H1 (cell line): ENCODE data around the gene HS2ST1. TPM values are rescaled to one million over a fixed set of nuclear protein-coding genes. Genes with fewer than 3 reads are reported as not detected.

Experiments used
- CTCF ChIA-PET: fragments of 300-600 bp; sonication (Branson Sonifier 250); formaldehyde crosslinking; loops from one replicate; lab custom pipeline; 2021; ENCODE audit not compliant: partially characterized antibody; lab: Charles Lee
- POLR2A ChIA-PET: fragments of 300-600 bp; sonication (Branson Sonifier 250); formaldehyde crosslinking; loops from one replicate; lab custom pipeline; 2021; ENCODE audit warnings: inconsistent platforms; ENCODE audit not compliant: partially characterized antibody; lab: Charles Lee
- DNase-seq, 2 experiments: peaks; one replicate each; pipeline versions ENCODE4 v3.0.0 to v3.0.0-alpha.2; 2010 to 2022; ENCODE audit warnings: low spot score in 2 of 2, low read depth in 1 of 2, mixed read lengths in 1 of 2
- FAIRE-seq: peaks from 2 replicates; lab custom pipeline; 2011; peaks lifted over from hg19 to GRCh38; lab: Jason Lieb, UNC
- H2AFZ ChIP-seq: 2 replicates; pipeline ENCODE4 v1.8.1; 2012; ENCODE audit warnings: low read length, inconsistent platforms
- H2AK5ac ChIP-seq: 2 replicates; pipeline ENCODE4 v1.6.1; 2013; ENCODE audit warnings: low read depth, low read length
- H2BK120ac ChIP-seq: replicated peaks from 2 replicates; pipeline ENCODE3; 2013; ENCODE audit warnings: low read depth, low read length, inconsistent platforms
- H2BK12ac ChIP-seq: 2 replicates; pipeline ENCODE4 v1.6.1; 2013; ENCODE audit warnings: low read depth, low read length
- H2BK15ac ChIP-seq: 2 replicates; pipeline ENCODE4 v1.6.1; 2013; ENCODE audit warnings: low read length
- H2BK20ac ChIP-seq: 2 replicates; pipeline ENCODE4 v1.6.1; 2013; ENCODE audit warnings: low read length
- H2BK5ac ChIP-seq: 2 replicates; pipeline ENCODE4 v1.6.1; 2013; ENCODE audit warnings: low read depth, low read length
- H3K14ac ChIP-seq: 2 replicates; pipeline ENCODE4 v1.6.1; 2013; ENCODE audit warnings: inconsistent platforms; ENCODE audit not compliant: insufficient read length
- H3K18ac ChIP-seq: 2 replicates; pipeline ENCODE4 v1.6.1; 2013; ENCODE audit warnings: low read length; ENCODE audit errors: extremely low read depth
- H3K23ac ChIP-seq: 2 replicates; pipeline ENCODE4 v1.6.1; 2013; ENCODE audit warnings: inconsistent platforms; ENCODE audit not compliant: insufficient read length
- H3K23me2 ChIP-seq: 2 replicates; pipeline ENCODE4 v1.6.1; 2013; ENCODE audit warnings: low read depth, low read length
- H3K27ac ChIP-seq: 2 replicates; pipeline ENCODE4 v1.6.1; 2011; ENCODE audit warnings: low read depth, low read length, inconsistent platforms
- H3K27me3 ChIP-seq, 4 experiments: replicated peaks in 1 of 4; 1 replicate in 1 of 4; 2 replicates in 3 of 4; pipeline versions ENCODE4 v1.6.1 to v1.8.1; 2011 to 2013; ENCODE audit warnings: low read length in 3 of 4, mild to moderate bottlenecking in 3 of 4, inconsistent platforms in 2 of 4, mixed read lengths in 2 of 4, moderate library complexity in 1 of 4; ENCODE audit not compliant: control insufficient read depth in 3 of 4, insufficient read depth in 3 of 4; ENCODE audit errors: extremely low read depth in 1 of 4
- H3K36me3 ChIP-seq, 4 experiments: 2 replicates each; pipeline versions ENCODE4 v1.6.1 to v1.8.1; 2011 to 2013; ENCODE audit warnings: mild to moderate bottlenecking in 4 of 4, low read length in 3 of 4, moderate library complexity in 2 of 4, control low read depth in 1 of 4, inconsistent platforms in 1 of 4; ENCODE audit not compliant: insufficient read depth in 4 of 4, control insufficient read depth in 2 of 4
- H3K4ac ChIP-seq: replicated peaks from 2 replicates; pipeline ENCODE3; 2013; ENCODE audit warnings: low read length, low read depth, mixed read lengths, inconsistent platforms; ENCODE audit not compliant: insufficient read length
- H3K4me1 ChIP-seq, 4 experiments: replicated peaks in 1 of 4; 1 replicate in 1 of 4; 2 replicates in 3 of 4; pipeline versions ENCODE4 v1.6.1 to v1.8.1; 2011 to 2013; ENCODE audit warnings: low read length in 3 of 4, inconsistent platforms in 2 of 4, mixed read lengths in 1 of 4; ENCODE audit not compliant: insufficient read depth in 4 of 4, control insufficient read depth in 3 of 4
- H3K4me2 ChIP-seq, 2 experiments: 2 replicates each; pipeline versions ENCODE4 v1.6.1 to v1.8.1; 2011 to 2013; ENCODE audit warnings: low read depth in 2 of 2, low read length in 2 of 2, control low read depth in 1 of 2, inconsistent platforms in 1 of 2, mild to moderate bottlenecking in 1 of 2; ENCODE audit not compliant: insufficient read depth in 1 of 2
- H3K4me3 ChIP-seq, 4 experiments: fragments of 200-600, 300-600 bp in 1 of 4; sonication (generic), shearing (Covaris generic), sonication (Bioruptor Twin) in 1 of 4; 2 replicates each; pipeline versions ENCODE4 v1.5.1 to v1.8.1; 2011 to 2016; ENCODE audit warnings: low read length in 4 of 4, low read depth in 3 of 4, control low read depth in 2 of 4, inconsistent platforms in 2 of 4, mild to moderate bottlenecking in 2 of 4, mixed read lengths in 1 of 4, moderate library complexity in 1 of 4; ENCODE audit not compliant: insufficient read depth in 2 of 4; ENCODE audit errors: extremely low read depth in 1 of 4
- H3K56ac ChIP-seq: replicated peaks from 2 replicates; pipeline ENCODE3; 2013; ENCODE audit warnings: low read depth, mild to moderate bottlenecking, mixed read lengths, low read length, inconsistent platforms; ENCODE audit not compliant: insufficient read length
- H3K79me1 ChIP-seq: 2 replicates; pipeline ENCODE4 v1.6.1; 2013; ENCODE audit warnings: low read depth, low read length, control low read depth
- H3K79me2 ChIP-seq, 2 experiments: 2 replicates each; pipeline versions ENCODE4 v1.6.1 to v1.8.1; 2012 to 2013; ENCODE audit warnings: low read length in 2 of 2, mild to moderate bottlenecking in 2 of 2, inconsistent platforms in 1 of 2; ENCODE audit not compliant: insufficient read depth in 2 of 2, control insufficient read depth in 1 of 2
- H3K9ac ChIP-seq, 4 experiments: replicated peaks in 1 of 4; 1 replicate in 1 of 4; 2 replicates in 3 of 4; pipeline versions ENCODE4 v1.6.1 to v1.8.1; 2011 to 2013; ENCODE audit warnings: low read depth in 3 of 4, low read length in 3 of 4, control low read depth in 2 of 4, mild to moderate bottlenecking in 2 of 4, moderate library complexity in 2 of 4, inconsistent platforms in 1 of 4; ENCODE audit errors: extremely low read depth in 1 of 4
- H3K9me3 ChIP-seq, 2 experiments: 2 replicates each; pipeline versions ENCODE4 v1.6.1 to v1.8.1; 2012 to 2013; ENCODE audit warnings: mild to moderate bottlenecking in 2 of 2, moderate library complexity in 2 of 2, control low read depth in 1 of 2, inconsistent platforms in 1 of 2, low read depth in 1 of 2, low read length in 1 of 2, mixed read lengths in 1 of 2; ENCODE audit not compliant: insufficient read depth in 2 of 2
- H4K20me1 ChIP-seq, 2 experiments: replicated peaks in 1 of 2; 2 replicates each; pipeline versions ENCODE3 to v1.8.1; 2011 to 2013; ENCODE audit warnings: inconsistent platforms in 2 of 2, low read length in 2 of 2, mild to moderate bottlenecking in 1 of 2; ENCODE audit not compliant: insufficient read depth in 2 of 2, control insufficient read depth in 1 of 2
- H4K5ac ChIP-seq: 2 replicates; pipeline ENCODE4 v1.6.1; 2013; ENCODE audit warnings: low read length, low read depth, mixed read lengths, inconsistent platforms; ENCODE audit not compliant: insufficient read length
- H4K8ac ChIP-seq: 2 replicates; pipeline ENCODE4 v1.8.0; 2013; ENCODE audit warnings: mild to moderate bottlenecking, moderate library complexity, low read length, inconsistent platforms; ENCODE audit not compliant: insufficient read depth; ENCODE audit errors: extremely low read depth
- H4K91ac ChIP-seq: replicated peaks from 2 replicates; pipeline ENCODE3; 2013; ENCODE audit warnings: low read length, mixed read lengths, inconsistent platforms; ENCODE audit not compliant: insufficient read length
- CEBPB ChIP-seq: IDR thresholded peaks from 2 replicates; pipeline ENCODE4 v1.6.1; 2012; ENCODE audit warnings: low read depth, low read length
- POU5F1 ChIP-seq: IDR thresholded peaks from 2 replicates; pipeline ENCODE4 v1.6.1; 2011; ENCODE audit warnings: low read depth, mild to moderate bottlenecking, low read length, moderate library complexity
- RNF2 ChIP-seq: fragments of 200-900, 300-1000 bp; sonication (generic); IDR thresholded peaks from 2 replicates; pipeline ENCODE4 v1.7.1; 2016; ENCODE audit warnings: borderline replicate concordance, low read depth, mild to moderate bottlenecking, antibody characterized with exemption, low read length; ENCODE audit not compliant: poor library complexity, severe bottlenecking; ENCODE audit errors: missing control alignments
- WGBS, 2 experiments: shearing (Covaris generic) in 1 of 2; methylation state at CpG; one replicate each; pipeline versions ENCODE4 v1.1.6 to v1.1.7; 2013 to 2015; ENCODE audit warnings: low lambda C conversion rate in 2 of 2, mixed read lengths in 2 of 2, inconsistent platforms in 1 of 2, low coverage in 1 of 2, missing lambda C conversion rate in 1 of 2; ENCODE audit not compliant: insufficient replicate concordance in 2 of 2, insufficient coverage in 1 of 2, insufficient read length in 1 of 2; ENCODE audit errors: extremely low coverage in 1 of 2, missing lambda C conversion rate in 1 of 2; 5-methylcytosine and 5-hydroxymethylcytosine counted together
- polyA plus RNA-seq, 7 experiments: library from polyadenylated mRNA; depleted of rRNA in 3 of 7; stranded (reverse) in 5 of 7; unstranded in 2 of 7; fragments of >200 nt in 5 of 7; fragments of 200-250 nt in 2 of 7; gene quantifications; 1 replicate in 5 of 7; 2 replicates in 1 of 7; 4 replicates in 1 of 7; pipeline versions ENCODE4 v1.2.1 to v1.2.3, GENCODE V29; 2011 to 2013; ENCODE audit warnings: missing spikeins in 2 of 7, mixed read lengths in 2 of 7
- total RNA-seq: library from RNA; stranded (reverse); fragmentation: NEBNext Ultra II Directional; extraction: Animal tissue kit (Norgen Biotek cat#: 25700); gene quantifications from 2 replicates; pipeline ENCODE4 v1.2.1, GENCODE V29; 2021

The HS2ST1 gene
- total and polyA plus RNA-seq, 2 of the 8 experiments (the other 6 are each of a cell fraction or from before 2014, with no cell fraction given), result 5.2 to 28.3 TPM

DNA sequence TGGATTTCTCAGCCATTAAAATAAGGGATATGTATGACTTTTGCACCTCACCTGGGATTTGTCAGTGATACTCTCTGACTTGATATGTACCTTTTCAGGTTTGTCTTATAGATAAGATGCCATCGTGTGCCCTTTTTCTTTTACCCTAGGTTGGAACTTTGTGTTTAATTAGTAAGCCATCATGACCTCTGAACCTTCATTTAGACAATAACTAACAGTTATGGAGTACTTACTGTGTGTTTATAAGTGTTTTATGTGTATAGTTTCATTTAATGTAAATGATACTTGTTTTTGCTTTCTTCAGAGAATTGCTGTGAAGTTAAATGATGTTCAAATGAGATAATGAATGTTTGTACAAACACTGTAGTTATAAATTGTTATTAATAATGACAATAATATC lies 14.4 kb downstream of the HS2ST1 start:
- H4K5ac ChIP-seq, result no peak overlapping the region
- 100% methylated on average over 1 of the region's 1 CpG; no CpG with 5 or more reads in 1 of the 2 experiments for WGBS, 2 experiments
- H2BK12ac ChIP-seq, result no peak overlapping the region
- no peak overlapping the region for H3K27ac ChIP-seq
- H3K9ac ChIP-seq, result no peak overlapping the region
- H4K20me1 ChIP-seq, result no peaks in the 10 kb centered on the region
- no peak overlapping the region for H4K8ac ChIP-seq
- H2BK15ac ChIP-seq, result no peak overlapping the region
- peaks cover under 1 to 5% (median 3%) of the 10 kb centered on the region in 4 experiments; a peak in 4 of 7 replicates for H3K4me1 ChIP-seq
- no peak overlapping the region for H2AK5ac ChIP-seq
- ChIA-PET POLR2A (no interaction called here), CTCF (interaction anchor here (1.1 kb wide), 1 partner anchor 38 kb away, joined by 5 read pairs; no protein-coding TSS in a partner anchor)
- H3K27me3 ChIP-seq, result no peaks in the 10 kb centered on the region
- FAIRE-seq (no peak), DNase-seq (no peak)
- H3K23me2 ChIP-seq, result no peaks in the 10 kb centered on the region
- H3K4me2 ChIP-seq, result no peak overlapping the region
- no peak overlapping the region for H2AFZ ChIP-seq
- H3K14ac ChIP-seq, result no peak overlapping the region
- no peak overlapping the region for H2BK20ac ChIP-seq
- no peak overlapping the region for H3K4ac ChIP-seq
- no peak overlapping the region for H3K56ac ChIP-seq
- H2BK120ac ChIP-seq, result no peak overlapping the region
- peaks cover 3 to 99% of the 10 kb centered on the region in 2 experiments for H3K79me2 ChIP-seq
- H2BK5ac ChIP-seq, result no peak overlapping the region
- H3K79me1 ChIP-seq, result peaks cover 2% of the 10 kb centered on the region; the same call in 1 of the 2 replicates
- H4K91ac ChIP-seq, result no peak overlapping the region
- no peak for TF ChIP-seq CEBPB
- TF ChIP-seq POU5F1, result no peak
- no peak for TF ChIP-seq RNF2
- H3K4me3 ChIP-seq, result no peak overlapping the region
- H3K36me3 ChIP-seq, result peaks cover 0 to 4% (median 0%) of the 10 kb centered on the region in 4 experiments; a peak in 2 of 8 replicates
- H3K18ac ChIP-seq, result no peak overlapping the region
- H3K23ac ChIP-seq, result no peak overlapping the region
- H3K9me3 ChIP-seq, result peaks cover 9 to 14% of the 10 kb centered on the region in 2 experiments
